GM23338 (cell line): ENCODE measurements around the gene TOR2A.

Source experiments
- CREB1 ChIP-seq: fragments of 250-450 bp; sonication (Bioruptor Pico); IDR thresholded peaks from 2 replicates; pipeline ENCODE4 v1.5.0; 2020; ENCODE audit warnings: low read depth, mild to moderate bottlenecking, moderate library complexity
- CTCF ChIP-seq, 2 experiments: fragments of 200-600 bp in 1 of 2; sonication (generic) in 1 of 2; conservative IDR thresholded peaks; 2 replicates each; pipeline versions ENCODE4 v1.5.1 to v1.6.1; 2016 to 2017; ENCODE audit warnings: antibody characterized with exemption in 2 of 2, low read depth in 2 of 2, mild to moderate bottlenecking in 2 of 2, moderate library complexity in 1 of 2
- EZH2 ChIP-seq: fragments of 200-600 bp; sonication (generic); IDR thresholded peaks from one replicate; pipeline ENCODE4 v1.8.0; 2017; ENCODE audit warnings: antibody characterized with exemption, mild to moderate bottlenecking, low read depth; ENCODE audit not compliant: unreplicated experiment
- EZH2phosphoT487 ChIP-seq: fragments of 200-600 bp; sonication (generic); IDR thresholded peaks from one replicate; pipeline ENCODE4 v1.8.1; 2018; ENCODE audit warnings: antibody characterized with exemption; ENCODE audit not compliant: unreplicated experiment
- JUNB ChIP-seq: IDR thresholded peaks from one replicate; pipeline ENCODE4 v1.6.1; 2016; ENCODE audit warnings: antibody characterized with exemption; ENCODE audit not compliant: unreplicated experiment
- POLR2AphosphoS5 ChIP-seq: IDR thresholded peaks from 2 replicates; pipeline ENCODE4 v1.6.1; 2016; ENCODE audit warnings: antibody characterized with exemption, low read depth
- REST ChIP-seq: IDR thresholded peaks from one replicate; pipeline ENCODE4 v1.6.1; 2018; ENCODE audit warnings: antibody characterized with exemption; ENCODE audit not compliant: unreplicated experiment
- STAT1 ChIP-seq: IDR thresholded peaks from one replicate; pipeline ENCODE4 v1.6.1; 2016; ENCODE audit warnings: antibody characterized with exemption; ENCODE audit not compliant: unreplicated experiment
- ZNF331 ChIP-seq: fragments of 250-450 bp; sonication (Bioruptor Pico); IDR thresholded peaks from 2 replicates; pipeline ENCODE4 v1.5.0; 2020; ENCODE audit warnings: low read depth, mild to moderate bottlenecking, moderate library complexity

DNA sequence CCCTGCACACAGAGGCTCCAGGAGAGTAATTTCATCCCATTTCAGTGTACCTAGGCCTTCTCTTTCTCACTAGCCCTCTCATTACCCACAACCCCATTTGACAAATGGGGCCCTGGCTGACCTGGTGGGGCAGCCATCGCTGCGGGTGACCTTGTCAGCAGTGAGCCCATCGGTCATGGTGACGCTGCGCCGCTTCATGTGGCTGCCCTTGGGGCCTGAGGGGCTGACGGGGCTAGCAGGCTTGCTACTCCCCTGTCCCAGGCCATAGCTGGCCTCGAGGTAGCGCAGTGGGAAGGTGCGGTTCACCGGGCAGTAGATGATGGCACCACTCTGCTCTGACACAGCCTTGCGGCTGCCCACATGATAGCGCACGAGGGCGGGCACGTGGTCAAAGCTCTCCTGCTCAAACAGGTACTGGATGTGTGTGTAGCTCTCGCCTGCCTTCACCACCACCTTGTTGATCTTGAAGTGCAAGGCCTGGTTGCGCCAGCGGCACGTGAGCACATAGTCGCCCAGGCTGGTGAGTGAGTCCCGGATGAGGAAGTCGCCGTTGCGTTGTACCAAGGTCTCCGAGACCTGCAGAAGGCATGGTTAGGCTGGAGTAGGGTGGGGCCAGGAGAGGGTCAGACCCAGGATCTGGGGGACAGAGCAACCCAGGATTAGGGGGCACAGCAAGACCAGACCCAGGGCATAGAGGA lies 14.1 kb upstream of the TOR2A start:
- TF ChIP-seq EZH2, result no peak
- TF ChIP-seq POLR2AphosphoS5, result no peak
- TF ChIP-seq CTCF (conservative IDR thresholded peaks at IDR 0.05; ENCODE audit: low read depth in 2 of 2), result no peak
- TF ChIP-seq JUNB, result no peak
- no peak for TF ChIP-seq CREB1
- no peak for TF ChIP-seq REST
- no peak for TF ChIP-seq EZH2phosphoT487
- TF ChIP-seq ZNF331 (CRISPR knock-in tag), result no peak
- TF ChIP-seq STAT1, result no peak
